RWPE2 (cell line): ENCODE measurements around the gene KCNJ5.

ENCODE experiments used
- ATAC-seq: fragments of 200-7000 bp; cut with Tn5 transposase; 3 replicates; pipeline ENCODE4 v1.9.1; 2021; ENCODE audit warnings: low read depth
- DNase-seq: peaks from one replicate; pipeline ENCODE4 v3.0.0-alpha.2; 2020; ENCODE audit warnings: low spot score
- H3K27ac ChIP-seq: fragments of 450-650 bp; 2 replicates; pipeline ENCODE4 v1.5.1; 2017; ENCODE audit warnings: mild to moderate bottlenecking; ENCODE audit not compliant: poor library complexity, severe bottlenecking
- H3K27me3 ChIP-seq: fragments of 250-450 bp; sonication (Bioruptor Pico); 2 replicates; pipeline ENCODE4 v1.5.1; 2021; ENCODE audit warnings: mild to moderate bottlenecking, moderate library complexity; ENCODE audit not compliant: insufficient read depth, poor library complexity, severe bottlenecking
- H3K36me3 ChIP-seq: fragments of 250-450 bp; sonication (Bioruptor Pico); 2 replicates; pipeline ENCODE4 v1.5.1; 2020; ENCODE audit warnings: low read depth, mild to moderate bottlenecking, moderate library complexity
- H3K4me1 ChIP-seq: fragments of 250-450 bp; sonication (Bioruptor Pico); 2 replicates; pipeline ENCODE4 v1.5.1; 2021; ENCODE audit warnings: mild to moderate bottlenecking, moderate library complexity; ENCODE audit not compliant: insufficient read depth, poor library complexity, severe bottlenecking
- H3K4me3 ChIP-seq: fragments of 250-450 bp; sonication (Bioruptor Pico); 2 replicates; pipeline ENCODE4 v1.5.1; 2021; ENCODE audit warnings: mild to moderate bottlenecking, moderate library complexity; ENCODE audit not compliant: severe bottlenecking
- H3K9me3 ChIP-seq: fragments of 250-450 bp; sonication (Bioruptor Pico); 2 replicates; pipeline ENCODE4 v1.5.1; 2021; ENCODE audit warnings: mild to moderate bottlenecking, moderate library complexity; ENCODE audit not compliant: severe bottlenecking
- CTCF ChIP-seq: fragments of 450-650 bp; IDR thresholded peaks from one replicate; pipeline ENCODE4 v1.5.1; 2017; ENCODE audit warnings: mild to moderate bottlenecking, moderate library complexity; ENCODE audit not compliant: poor library complexity, severe bottlenecking

The KCNJ5 gene

GRCh38 chr11:128957202-128957482, 66.0 kb downstream of the KCNJ5 start:
- Histone ChIP-seq H3K27me3 (no peaks in the 10 kb centered on the region), H3K36me3 (no peaks in the 10 kb centered on the region), H3K27ac (no peak overlapping the region), H3K4me1 (no peaks in the 10 kb centered on the region), H3K9me3 (no peaks in the 10 kb centered on the region), H3K4me3 (no peak overlapping the region)
- ATAC-seq = no peak
- no peak for DNase-seq
- no peak for TF ChIP-seq CTCF

GRCh38 chr11:128961645-128962044, 70.5 kb downstream of the KCNJ5 start:
- Histone ChIP-seq H3K4me3 (no peak overlapping the region), H3K27me3 (no peaks in the 10 kb centered on the region), H3K27ac (no peak overlapping the region), H3K36me3 (no peaks in the 10 kb centered on the region), H3K9me3 (no peaks in the 10 kb centered on the region), H3K4me1 (no peaks in the 10 kb centered on the region)
- DNase-seq (no peak), ATAC-seq (no peak)
- TF ChIP-seq CTCF = no peak

- H3K4me1 ChIP-seq = no peaks in the 10 kb centered on the region
- H3K36me3 ChIP-seq = peaks cover 4% of the 10 kb centered on the region; the same call in 1 of the 2 replicates
- no peak overlapping the region for H3K27ac ChIP-seq
- H3K9me3 ChIP-seq = no peaks in the 10 kb centered on the region
- no peak for ATAC-seq
- TF ChIP-seq CTCF = no peak
- H3K27me3 ChIP-seq = no peaks in the 10 kb centered on the region
- H3K4me3 ChIP-seq = no peak overlapping the region
- DNase-seq = no peak
These were observed 71.7 kb downstream of the KCNJ5 start for GRCh38 chr11:128962896-128963295.

GRCh38 chr11:128963744-128964325, 72.7 kb downstream of the KCNJ5 start:
- Histone ChIP-seq H3K9me3 (no peaks in the 10 kb centered on the region), H3K27ac (no peak overlapping the region), H3K27me3 (no peaks in the 10 kb centered on the region), H3K4me3 (no peak overlapping the region), H3K4me1 (no peaks in the 10 kb centered on the region), H3K36me3 (peaks cover 12% of the 10 kb centered on the region; the same call in 1 of the 2 replicates)
- no peak for TF ChIP-seq CTCF
- no peak for DNase-seq
- no peak for ATAC-seq

- no peaks in the 10 kb centered on the region for H3K4me1 ChIP-seq
- H3K27me3 ChIP-seq = no peaks in the 10 kb centered on the region
- no peak for TF ChIP-seq CTCF
- DNase-seq (no peak), ATAC-seq (no peak)
- H3K9me3 ChIP-seq = no peaks in the 10 kb centered on the region
- H3K4me3 ChIP-seq = no peak overlapping the region
- peaks cover 12% of the 10 kb centered on the region; the same call in 1 of the 2 replicates for H3K36me3 ChIP-seq
- H3K27ac ChIP-seq = no peak overlapping the region
These were observed 73.3 kb downstream of the KCNJ5 start for GRCh38 chr11:128964463-128964930.
